GM13976 (cell line): ENCODE results near the gene PSMG3.
"Not testable (repeated sequence)": the region's sequence is repeated elsewhere in the genome, so short reads cannot be mapped to it uniquely, and the experiment has no call there.

Source experiments
- DNase-seq: peaks from one replicate; pipeline ENCODE4 v3.0.0; 2012; ENCODE audit warnings: low spot score
- CTCF ChIP-seq: IDR thresholded peaks from 2 replicates; pipeline ENCODE4 v1.5.1; 2012; ENCODE audit warnings: borderline replicate concordance, mild to moderate bottlenecking; ENCODE audit not compliant: insufficient read depth; ENCODE audit errors: extremely low read depth, missing control alignments, control extremely low read depth
- in situ Hi-C: fragments of 300-500 bp; cut with MboI; formaldehyde crosslinking; loops from one replicate; pipeline ENCODE4 v1.12.0; 2022; ENCODE audit warnings: low sequenced_read_pairs, mixed read lengths, inconsistent platforms; ENCODE audit not compliant: unreplicated experiment

The PSMG3 gene

GRCh38 chr7:1588978-1589377 lies 19.1 kb upstream of the PSMG3 start:
- no peak for DNase-seq
- in situ Hi-C loops = loop anchor here (25.0 kb wide), 1 partner anchor 748 kb away; no protein-coding TSS in a partner anchor
- no peak for TF ChIP-seq CTCF

GRCh38 chr7:1587738-1588137 lies 17.9 kb upstream of the PSMG3 start:
- in situ Hi-C loops = loop anchor here (25.0 kb wide), 1 partner anchor 750 kb away; no protein-coding TSS in a partner anchor
- TF ChIP-seq CTCF = no peak
- no peak for DNase-seq

GRCh38 chr7:1586827-1587705 lies 17.2 kb upstream of the PSMG3 start:
- in situ Hi-C loops = loop anchor here (25.0 kb wide), 1 partner anchor 750 kb away; no protein-coding TSS in a partner anchor
- no peak for DNase-seq

GRCh38 chr7:1586126-1586826 lies 16.4 kb upstream of the PSMG3 start:
- in situ Hi-C loops = loop anchor here (25.0 kb wide), 1 partner anchor 751 kb away; no protein-coding TSS in a partner anchor
- DNase-seq = no peak
- no peak for TF ChIP-seq CTCF

More at GRCh38 chr7:1586827-1587705, 17.2 kb upstream of the PSMG3 start:
- TF ChIP-seq CTCF = no peak

GRCh38 chr7:1585142-1585981 lies 15.5 kb upstream of the PSMG3 start:
- in situ Hi-C loops = loop anchor here (25.0 kb wide), 1 partner anchor 752 kb away; no protein-coding TSS in a partner anchor
- no peak for TF ChIP-seq CTCF
- DNase-seq = no peak

GRCh38 chr7:1584700-1585099 lies 14.9 kb upstream of the PSMG3 start:
- in situ Hi-C loops = loop anchor here (25.0 kb wide), 1 partner anchor 753 kb away; no protein-coding TSS in a partner anchor
- no peak for DNase-seq
- TF ChIP-seq CTCF = no peak

GRCh38 chr7:1583241-1583930 lies 13.6 kb upstream of the PSMG3 start:
- DNase-seq = not testable (repeated sequence)
- in situ Hi-C loops = loop anchor here (25.0 kb wide), 1 partner anchor 754 kb away; no protein-coding TSS in a partner anchor
